ENCODE data around the gene ATP8B2. TPM values are rescaled to one million over a fixed set of nuclear protein-coding genes. Genes with fewer than 3 reads are reported as not detected.
"Not testable (repeated sequence)": the region's sequence is repeated elsewhere in the genome, so short reads cannot be mapped to it uniquely, and the experiment has no call there.

ATP8B2 gene
- total and polyA plus RNA-seq, 5 experiments from 2014 or later = 48.5 to 114 (median 65.1) TPM

- ATAC-seq, H3K9me3 Mint-ChIP-seq, H3K27me3 Mint-ChIP-seq: not testable (repeated sequence)
- peaks cover 52 to 95% (median 92%) of the 10 kb centered on the region in 4 donors for H3K4me1 Mint-ChIP-seq
- peaks cover 32 to 91% (median 61%) of the 10 kb centered on the region in 3 donors for H3K36me3 Mint-ChIP-seq
- POLR2A ChIA-PET = interaction anchor here (1.1 to 16.2 kb wide), 6 partner anchors 10 to 134 kb away, joined by 3 to 358 read pairs (median 15); partner anchors contain the start of gene ATP8B2
- H3K4me3 Mint-ChIP-seq = peak overlapping the region in 9 of 10 donors; percentile 16 to 98 (median 91)
- peak overlapping the region; percentile 85 to 99 (median 96) for H3K27ac Mint-ChIP-seq
- peak in 1 of 10 donors; percentile 50 for DNase-seq
Measured at GRCh38 chr1:154341366-154341765, 16.0 kb downstream of the ATP8B2 start.

GRCh38 chr1:154342132-154342531, 16.8 kb downstream of the ATP8B2 start:
- Mint-ChIP-seq H3K4me1 (peaks cover 55 to 99% (median 96%) of the 10 kb centered on the region in 4 donors), H3K27ac (peak overlapping the region; percentile 93 to 99 (median 96)), H3K27me3 (no peaks in the 10 kb centered on the region), H3K4me3 (peak overlapping the region; percentile 85 to 98 (median 92)), H3K9me3 (no peaks in the 10 kb centered on the region), H3K36me3 (peaks cover 32 to 96% (median 61%) of the 10 kb centered on the region in 3 donors)
- POLR2A ChIA-PET = interaction anchor here (0.6 to 16.2 kb wide), 11 partner anchors 10 to 135 kb away, joined by 3 to 358 read pairs (median 7); partner anchors contain the start of genes ATP8B2 and HAX1
- ATAC-seq = no peak
- peak in 1 of 10 donors; percentile 15 for DNase-seq

GRCh38 chr1:154342836-154343472, 17.6 kb downstream of the ATP8B2 start:
- no peaks in the 10 kb centered on the region for H3K9me3 Mint-ChIP-seq
- POLR2A ChIA-PET = interaction anchor here (0.6 to 16.2 kb wide), 16 partner anchors 9 to 416 kb away, joined by 3 to 358 read pairs (median 6); partner anchors contain the start of genes ATP8B2 and HAX1
- no peaks in the 10 kb centered on the region for H3K27me3 Mint-ChIP-seq
- peak overlapping the region; percentile 93 to 99 (median 96) for H3K27ac Mint-ChIP-seq
- peaks cover 52 to 99% (median 95%) of the 10 kb centered on the region in 4 donors for H3K4me1 Mint-ChIP-seq
- H3K36me3 Mint-ChIP-seq = peaks cover 25 to 96% (median 56%) of the 10 kb centered on the region in 3 donors
- peak overlapping the region; percentile 85 to 98 (median 92) for H3K4me3 Mint-ChIP-seq
- peak; percentile 57 to 89 (median 72) for DNase-seq
- peak; percentile 94 for ATAC-seq

GRCh38 chr1:154344977-154345837, 19.9 kb downstream of the ATP8B2 start:
- H3K4me1 Mint-ChIP-seq = peaks cover 47 to 95% (median 89%) of the 10 kb centered on the region in 4 donors
- POLR2A ChIA-PET = interaction anchor here (0.5 to 16.2 kb wide), 13 partner anchors 7 to 354 kb away, joined by 3 to 358 read pairs (median 6); partner anchors contain the start of genes ATP8B2, RPS27 and UBAP2L
- peak overlapping the region; percentile 86 to 97 (median 92) for H3K27ac Mint-ChIP-seq
- H3K4me3 Mint-ChIP-seq = peak overlapping the region; percentile 85 to 98 (median 92)
- no peaks in the 10 kb centered on the region for H3K9me3 Mint-ChIP-seq
- no peaks in the 10 kb centered on the region for H3K27me3 Mint-ChIP-seq
- peaks cover 18 to 98% (median 45%) of the 10 kb centered on the region in 3 donors for H3K36me3 Mint-ChIP-seq
- ATAC-seq (peak; percentile 34 to 42), DNase-seq (peak; percentile 59 to 90 (median 78))

- DNase-seq (peak in 1 of 10 donors; percentile 23), ATAC-seq (no peak)
- H3K4me3 Mint-ChIP-seq = peak overlapping the region in 8 of 10 donors; percentile 43 to 98 (median 88)
- H3K4me1 Mint-ChIP-seq = peaks cover 40 to 88% (median 78%) of the 10 kb centered on the region in 4 donors
- H3K27me3 Mint-ChIP-seq = no peaks in the 10 kb centered on the region
- H3K27ac Mint-ChIP-seq = peak overlapping the region in 8 of 10 donors; percentile 40 to 97 (median 90)
- POLR2A ChIA-PET = interaction anchor here (1.2 to 16.2 kb wide), 2 partner anchors 15 to 57 kb away, joined by 7 to 358 read pairs; partner anchors contain the start of gene ATP8B2
- H3K9me3 Mint-ChIP-seq = no peaks in the 10 kb centered on the region
- H3K36me3 Mint-ChIP-seq = peaks cover 18 to 88% (median 38%) of the 10 kb centered on the region in 3 donors
Measured at GRCh38 chr1:154346276-154346917, 21.1 kb downstream of the ATP8B2 start.

- Mint-ChIP-seq H3K4me3 (peak overlapping the region in 5 of 10 donors; percentile 9 to 51 (median 44)), H3K4me1 (peaks cover 40 to 86% (median 73%) of the 10 kb centered on the region in 4 donors), H3K27ac (peak overlapping the region; percentile 42 to 93 (median 81)), H3K27me3 (peaks cover 0 to 4% (median 0%) of the 10 kb centered on the region in 5 donors), H3K9me3 (no peaks in the 10 kb centered on the region), H3K36me3 (peaks cover 16 to 74% (median 30%) of the 10 kb centered on the region in 3 donors)
- POLR2A ChIA-PET = interaction anchor here (1.5 to 16.2 kb wide), 2 partner anchors 17 to 92 kb away, joined by 4 to 358 read pairs; partner anchors contain the start of gene ATP8B2
- DNase-seq = no peak
- no peak for ATAC-seq
Measured at GRCh38 chr1:154347961-154348360, 22.6 kb downstream of the ATP8B2 start.

- POLR2A ChIA-PET = interaction anchor here (1.5 to 16.2 kb wide), 2 partner anchors 17 to 91 kb away, joined by 4 to 358 read pairs; partner anchors contain the start of gene ATP8B2
- H3K4me3 Mint-ChIP-seq = peak overlapping the region in 5 of 10 donors; percentile 15 to 51 (median 44)
- ATAC-seq (no peak), DNase-seq (no peak)
- H3K36me3 Mint-ChIP-seq = peaks cover 10 to 68% (median 24%) of the 10 kb centered on the region in 3 donors
- peak overlapping the region; percentile 14 to 93 (median 66) for H3K27ac Mint-ChIP-seq
- H3K4me1 Mint-ChIP-seq = peaks cover 41 to 86% (median 73%) of the 10 kb centered on the region in 4 donors
- H3K9me3 Mint-ChIP-seq = no peaks in the 10 kb centered on the region
- H3K27me3 Mint-ChIP-seq = peaks cover 0 to 6% (median 0%) of the 10 kb centered on the region in 5 donors
Measured at GRCh38 chr1:154348429-154349076, 23.2 kb downstream of the ATP8B2 start.

GRCh38 chr1:154349121-154349520, 23.8 kb downstream of the ATP8B2 start:
- H3K36me3 Mint-ChIP-seq = peaks cover 9 to 62% (median 19%) of the 10 kb centered on the region in 3 donors
- peaks cover 0 to 8% (median 0%) of the 10 kb centered on the region in 5 donors for H3K27me3 Mint-ChIP-seq
- DNase-seq = no peak
- peak overlapping the region; percentile 5 to 92 (median 76) for H3K27ac Mint-ChIP-seq
- H3K4me1 Mint-ChIP-seq = peaks cover 42 to 86% (median 73%) of the 10 kb centered on the region in 4 donors
- H3K4me3 Mint-ChIP-seq = peak overlapping the region in 3 of 10 donors; percentile 7 to 68 (median 24)
- no peaks in the 10 kb centered on the region for H3K9me3 Mint-ChIP-seq
- ATAC-seq = no peak
- POLR2A ChIA-PET = interaction anchor here (1.5 to 16.2 kb wide), 2 partner anchors 18 to 90 kb away, joined by 4 to 358 read pairs; partner anchors contain the start of gene ATP8B2

- POLR2A ChIA-PET = interaction anchor here (0.8 to 16.2 kb wide), 3 partner anchors 19 to 72 kb away, joined by 3 to 358 read pairs (median 8); partner anchors contain the start of gene ATP8B2
- Mint-ChIP-seq H3K4me3 (peak overlapping the region in 1 of 10 donors; percentile 51), H3K4me1 (peaks cover 38 to 80% (median 65%) of the 10 kb centered on the region in 4 donors), H3K9me3 (no peaks in the 10 kb centered on the region), H3K27me3 (peaks cover 0 to 8% (median 0%) of the 10 kb centered on the region in 5 donors), H3K27ac (peak overlapping the region in 4 of 10 donors; percentile 5 to 74 (median 55)), H3K36me3 (peaks cover 4 to 49% (median 11%) of the 10 kb centered on the region in 3 donors)
- no peak for DNase-seq
- ATAC-seq = no peak
Measured at GRCh38 chr1:154350383-154350782, 25.1 kb downstream of the ATP8B2 start.

GRCh38 chr1:154351363-154352068, 26.2 kb downstream of the ATP8B2 start:
- POLR2A ChIA-PET = interaction anchor here (0.7 to 16.2 kb wide), 7 partner anchors 9 to 823 kb away, joined by 3 to 358 read pairs (median 8); partner anchors contain the start of gene ATP8B2
- H3K36me3 Mint-ChIP-seq = peaks cover 0 to 38% (median 8%) of the 10 kb centered on the region in 3 donors

More at GRCh38 chr1:154351363-154352068, 26.2 kb downstream of the ATP8B2 start:
- peaks cover 0 to 8% (median 0%) of the 10 kb centered on the region in 5 donors for H3K27me3 Mint-ChIP-seq
- H3K4me3 Mint-ChIP-seq = peak overlapping the region in 9 of 10 donors; percentile 22 to 89 (median 38)
- DNase-seq (no peak), ATAC-seq (no peak)
- peak overlapping the region; percentile 6 to 89 (median 68) for H3K27ac Mint-ChIP-seq
- H3K9me3 Mint-ChIP-seq = no peaks in the 10 kb centered on the region
- peaks cover 33 to 72% (median 57%) of the 10 kb centered on the region in 4 donors for H3K4me1 Mint-ChIP-seq
